GM18870 (cell line): ENCODE measurements around the gene THADA.
"Not testable (repeated sequence)": the region's sequence is repeated elsewhere in the genome, so short reads cannot be mapped to it uniquely, and the experiment has no call there.

Experiments
- ATAC-seq: cut with Tn5 transposase; IDR thresholded peaks from one replicate; pipeline ENCODE4 v1.9.1; 2021; ENCODE audit warnings: moderate library complexity; ENCODE audit not compliant: unreplicated experiment

THADA gene

GRCh38 chr2:43198263-43198662 lies 397.6 kb downstream of the THADA start:
- no peak for ATAC-seq

- ATAC-seq, result no peak
Observed at GRCh38 chr2:43197588-43197896, 398.3 kb downstream of the THADA start.

GRCh38 chr2:43196768-43197587 lies 398.9 kb downstream of the THADA start:
- no peak for ATAC-seq

GRCh38 chr2:43194121-43194869 lies 401.5 kb downstream of the THADA start:
- peak; percentile 65 for ATAC-seq

- no peak for ATAC-seq
Observed at GRCh38 chr2:43193652-43194120, 402.2 kb downstream of the THADA start.

GRCh38 chr2:43192744-43193651 lies 402.8 kb downstream of the THADA start:
- no peak for ATAC-seq

GRCh38 chr2:43191947-43192516 lies 403.8 kb downstream of the THADA start:
- no peak for ATAC-seq

- ATAC-seq, result no peak
Observed at GRCh38 chr2:43190311-43191052, 405.4 kb downstream of the THADA start.

GRCh38 chr2:43189861-43190260 lies 406.0 kb downstream of the THADA start:
- ATAC-seq, result not testable (repeated sequence)

GRCh38 chr2:43188561-43189386 lies 407.1 kb downstream of the THADA start:
- no peak for ATAC-seq

GRCh38 chr2:43186679-43187374 lies 409.0 kb downstream of the THADA start:
- ATAC-seq, result no peak

- no peak for ATAC-seq
Observed at GRCh38 chr2:43186321-43186678, 409.5 kb downstream of the THADA start.

- ATAC-seq, result no peak
Observed at GRCh38 chr2:43185146-43185545, 410.7 kb downstream of the THADA start.

GRCh38 chr2:43184339-43184895 lies 411.4 kb downstream of the THADA start:
- ATAC-seq, result no peak

GRCh38 chr2:43183743-43184142 lies 412.1 kb downstream of the THADA start:
- ATAC-seq, result no peak

GRCh38 chr2:43180897-43181296 lies 414.9 kb downstream of the THADA start:
- ATAC-seq, result no peak
